HepG2 (cell line): Measurements from ENCODE around the gene PPP1R15A. TPM values are rescaled to one million over a fixed set of nuclear protein-coding genes. Genes with fewer than 3 reads are reported as not detected.

Experiments
- ATF7-NPFF ChIP-seq: sonication (generic); formaldehyde crosslinking; IDR thresholded peaks from 2 replicates; pipeline ENCODE4 v1.8.1; 2023; ENCODE audit warnings: mild to moderate bottlenecking, low read depth, missing genetic modification reagents, moderate library complexity
- GATAD1 ChIP-seq: IDR thresholded peaks from 2 replicates; pipeline ENCODE4 v1.6.1; 2016; ENCODE audit warnings: missing genetic modification reagents, missing compliant biosample characterization
- HBP1 ChIP-seq: IDR thresholded peaks from 2 replicates; pipeline ENCODE4 v1.6.1; 2016; ENCODE audit warnings: low read depth, control low read depth
- HDAC1 ChIP-seq: sonication (generic); formaldehyde crosslinking; IDR thresholded peaks from 2 replicates; pipeline ENCODE4 v1.5.1; 2020; ENCODE audit warnings: mild to moderate bottlenecking, missing genetic modification reagents
- HNF1B ChIP-seq: sonication (generic); formaldehyde crosslinking; IDR thresholded peaks from 2 replicates; pipeline ENCODE4 v1.5.1; 2020; ENCODE audit warnings: mild to moderate bottlenecking, moderate library complexity, missing genetic modification reagents
- JARID2 ChIP-seq: sonication (generic); formaldehyde crosslinking; IDR thresholded peaks from 2 replicates; pipeline ENCODE4 v1.8.1; 2023; ENCODE audit warnings: missing genetic modification reagents, inconsistent platforms; ENCODE audit not compliant: insufficient replicate concordance
- KLF12 ChIP-seq: sonication (generic); formaldehyde crosslinking; IDR thresholded peaks from 2 replicates; pipeline ENCODE4 v1.4.0; 2020; ENCODE audit warnings: missing genetic modification reagents, borderline replicate concordance
- PAXIP1 ChIP-seq: sonication (generic); formaldehyde crosslinking; conservative IDR thresholded peaks from 2 replicates; pipeline ENCODE4 v1.4.0; 2020; ENCODE audit warnings: mild to moderate bottlenecking, missing genetic modification reagents, moderate library complexity
- PHF5A ChIP-seq: IDR thresholded peaks from one replicate; pipeline ENCODE4 v1.6.1; 2018; ENCODE audit warnings: low read depth, missing genetic modification reagents; ENCODE audit not compliant: unreplicated experiment
- SCMH1 ChIP-seq: sonication (generic); formaldehyde crosslinking; IDR thresholded peaks from 2 replicates; pipeline ENCODE4 v1.9.0; 2021; ENCODE audit warnings: missing genetic modification reagents, mild to moderate bottlenecking, borderline replicate concordance
- SIX1 ChIP-seq: sonication (generic); formaldehyde crosslinking; IDR thresholded peaks from 2 replicates; pipeline ENCODE4 v1.4.0; 2020; ENCODE audit warnings: missing genetic modification reagents, borderline replicate concordance
- SNAPC5 ChIP-seq: sonication (generic); formaldehyde crosslinking; IDR thresholded peaks from 2 replicates; pipeline ENCODE4 v1.8.1; 2023; ENCODE audit warnings: mild to moderate bottlenecking, missing genetic modification reagents, borderline replicate concordance
- THRA ChIP-seq: sonication (generic); formaldehyde crosslinking; IDR thresholded peaks from 2 replicates; pipeline ENCODE4 v1.4.0; 2020; ENCODE audit warnings: missing genetic modification reagents, borderline replicate concordance
- ZFP41 ChIP-seq: sonication (generic); formaldehyde crosslinking; IDR thresholded peaks from 2 replicates; pipeline ENCODE4 v1.4.0; 2020; ENCODE audit warnings: mild to moderate bottlenecking, missing genetic modification reagents, borderline replicate concordance
- ZNF343 ChIP-seq: sonication (generic); formaldehyde crosslinking; IDR thresholded peaks from 2 replicates; pipeline ENCODE4 v1.4.0; 2020; ENCODE audit warnings: mild to moderate bottlenecking, missing genetic modification reagents
- ZNF362 ChIP-seq: sonication (generic); formaldehyde crosslinking; IDR thresholded peaks from 2 replicates; pipeline ENCODE4 v1.4.0; 2020; ENCODE audit warnings: missing genetic modification reagents, mild to moderate bottlenecking, borderline replicate concordance
- ZNF382 ChIP-seq: sonication (generic); formaldehyde crosslinking; IDR thresholded peaks from 2 replicates; pipeline ENCODE4 v1.5.0; 2020; ENCODE audit warnings: missing genetic modification reagents, mild to moderate bottlenecking, borderline replicate concordance
- ZNF430 ChIP-seq: sonication (generic); formaldehyde crosslinking; IDR thresholded peaks from 2 replicates; pipeline ENCODE4 v1.9.0; 2021; ENCODE audit warnings: mild to moderate bottlenecking, missing genetic modification reagents
- polyA plus RNA-seq, 8 experiments: library from polyadenylated mRNA; depleted of rRNA in 3 of 8; stranded (reverse) in 7 of 8; unstranded in 1 of 8; fragments of >200 nt; fragmentation: Illumina TruSeq in 4 of 8; extraction: Trizol in 4 of 8; gene quantifications; 2 replicates each; pipeline versions ENCODE4 v1.2.1 to v1.2.3, GENCODE V29; 2011 to 2016; ENCODE audit warnings: low read depth in 4 of 8, missing spikeins in 1 of 8, mixed read lengths in 1 of 8; ENCODE audit not compliant: insufficient read depth in 1 of 8
- total RNA-seq, 5 experiments: library from RNA; depleted of rRNA; stranded (reverse); fragments of >200 nt; fragmentation: Illumina TruSeq; extraction: Trizol; gene quantifications; 2 replicates each; pipeline ENCODE4 v1.2.3, GENCODE V29; 2016; ENCODE audit warnings: low read depth in 1 of 5

Gene PPP1R15A
- total and polyA plus RNA-seq, 2 of the 13 experiments (the other 11 are each of a cell fraction or from before 2014, with no cell fraction given), result 15.6 to 18.5 TPM

GRCh38 chr19:48899781-48900476 is 27.7 kb downstream of the PPP1R15A start, which contains the start of gene NUCB1 (continued):
- TF ChIP-seq PAXIP1 (CRISPR knock-in tag), result peak; percentile 38; the same call in 1 of the 2 replicates
- no peak for TF ChIP-seq THRA
- no peak for TF ChIP-seq HBP1 (CRISPR knock-in tag)
- peak; percentile 77; the same call in 1 of the 2 replicates for TF ChIP-seq HNF1B (CRISPR knock-in tag)
- TF ChIP-seq ZNF382, result no peak
- TF ChIP-seq SCMH1, result no peak
- 0 out of 2 replicates have a peak, but pooled peaks have one; percentile 55 for TF ChIP-seq KLF12
- no peak for TF ChIP-seq SIX1 (CRISPR knock-in tag)
- TF ChIP-seq PHF5A (CRISPR knock-in tag), result peak; percentile 41
- peak; percentile 27; the same call in 1 of the 2 replicates for TF ChIP-seq ZNF430 (CRISPR knock-in tag)
- TF ChIP-seq ATF7-NPFF, result peak; percentile 48; the same call in 1 of the 2 replicates
- peak; percentile 68 for TF ChIP-seq GATAD1 (CRISPR knock-in tag)
- peak; percentile 43; the same call in 1 of the 2 replicates for TF ChIP-seq ZNF362 (CRISPR knock-in tag)
- TF ChIP-seq ZFP41, result no peak
- TF ChIP-seq SNAPC5 (CRISPR knock-in tag), result peak; percentile 60; the same call in 1 of the 2 replicates
- TF ChIP-seq ZNF343 (CRISPR knock-in tag), result 0 out of 2 replicates have a peak, but pooled peaks have one; percentile 54
- no peak for TF ChIP-seq JARID2 (CRISPR knock-in tag)
- peak; percentile 58 for TF ChIP-seq HDAC1
